Neutrophil (primary cell): Measurements from ENCODE around the gene SERTAD3.
A peak's percentile ranks its signal among the peaks of the same experiment; 100 is the strongest.
"Not testable (repeated sequence)": the region's sequence is repeated elsewhere in the genome, so short reads cannot be mapped to it uniquely, and the experiment has no call there.

Experiments used
- H3K27ac ChIP-seq: fragments of 200-600 bp; sonication (generic); 2 replicates; pipeline ENCODE4 v1.5.1; 2016; ENCODE audit warnings: mild to moderate bottlenecking, moderate library complexity
- H3K27me3 ChIP-seq: fragments of 200-600 bp; sonication (generic); 2 replicates; pipeline ENCODE4 v1.6.0; 2016; ENCODE audit warnings: mild to moderate bottlenecking
- H3K36me3 ChIP-seq: fragments of 200-600 bp; sonication (generic); 2 replicates; pipeline ENCODE4 v1.5.1; 2017
- H3K4me1 ChIP-seq, 2 experiments: fragments of 200-600 bp in 1 of 2; sonication (generic) in 1 of 2; 1 replicate in 1 of 2; 2 replicates in 1 of 2; pipeline versions ENCODE4 v1.5.1 to v1.6.1; 2013 to 2016; ENCODE audit warnings: low read depth in 1 of 2, low read length in 1 of 2, mild to moderate bottlenecking in 1 of 2, moderate library complexity in 1 of 2; ENCODE audit not compliant: control insufficient read depth in 1 of 2, insufficient read depth in 1 of 2
- H3K4me3 ChIP-seq, 2 experiments: fragments of 200-600 bp in 1 of 2; sonication (generic) in 1 of 2; 1 replicate in 1 of 2; 2 replicates in 1 of 2; pipeline ENCODE4 v1.5.1; 2013 to 2016; ENCODE audit warnings: low read depth in 1 of 2, low read length in 1 of 2, mild to moderate bottlenecking in 1 of 2, moderate library complexity in 1 of 2
- H3K9me3 ChIP-seq: fragments of 200-600 bp; sonication (generic); 2 replicates; pipeline ENCODE4 v1.5.1; 2016
- CTCF ChIP-seq: fragments of 200-600 bp; sonication (generic); IDR thresholded peaks from 2 replicates; pipeline ENCODE4 v1.5.1; 2016; ENCODE audit warnings: antibody characterized with exemption

The SERTAD3 gene

DNA sequence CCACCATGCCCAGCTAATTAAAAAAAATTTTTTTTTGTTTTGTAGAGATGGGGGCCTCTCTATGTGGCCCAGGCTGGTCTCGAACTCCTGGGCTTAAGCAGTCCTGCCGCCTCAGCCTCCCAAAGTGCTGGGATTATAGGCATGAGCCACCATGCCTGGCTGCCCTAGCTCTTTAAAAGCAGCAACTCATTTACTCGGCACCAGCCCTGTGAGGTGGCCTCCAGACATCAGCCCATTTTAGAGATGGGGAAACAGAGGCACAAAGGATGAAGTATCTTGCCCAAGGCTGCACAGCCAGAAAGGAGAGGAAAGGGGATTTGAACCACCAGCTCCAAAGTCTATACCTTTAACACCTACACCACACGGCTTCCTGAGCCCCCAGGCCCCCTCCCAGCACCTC, 31.3 kb downstream of the SERTAD3 start:
- Histone ChIP-seq H3K27ac (no peak overlapping the region), H3K9me3 (no peaks in the 10 kb centered on the region), H3K4me3 (no peak overlapping the region), H3K27me3 (peaks cover 8% of the 10 kb centered on the region), H3K36me3 (no peaks in the 10 kb centered on the region), H3K4me1 (peaks cover 35 to 36% of the 10 kb centered on the region in 2 experiments)
- no peak for TF ChIP-seq CTCF

GRCh38 chr19:40411958-40412499, 32.1 kb downstream of the SERTAD3 start:
- TF ChIP-seq CTCF: no peak
- peaks cover 29 to 31% of the 10 kb centered on the region in 2 experiments for H3K4me1 ChIP-seq
- H3K4me3 ChIP-seq: no peak overlapping the region
- no peaks in the 10 kb centered on the region for H3K9me3 ChIP-seq
- peaks cover 8% of the 10 kb centered on the region for H3K27me3 ChIP-seq
- no peak overlapping the region for H3K27ac ChIP-seq
- no peaks in the 10 kb centered on the region for H3K36me3 ChIP-seq

DNA sequence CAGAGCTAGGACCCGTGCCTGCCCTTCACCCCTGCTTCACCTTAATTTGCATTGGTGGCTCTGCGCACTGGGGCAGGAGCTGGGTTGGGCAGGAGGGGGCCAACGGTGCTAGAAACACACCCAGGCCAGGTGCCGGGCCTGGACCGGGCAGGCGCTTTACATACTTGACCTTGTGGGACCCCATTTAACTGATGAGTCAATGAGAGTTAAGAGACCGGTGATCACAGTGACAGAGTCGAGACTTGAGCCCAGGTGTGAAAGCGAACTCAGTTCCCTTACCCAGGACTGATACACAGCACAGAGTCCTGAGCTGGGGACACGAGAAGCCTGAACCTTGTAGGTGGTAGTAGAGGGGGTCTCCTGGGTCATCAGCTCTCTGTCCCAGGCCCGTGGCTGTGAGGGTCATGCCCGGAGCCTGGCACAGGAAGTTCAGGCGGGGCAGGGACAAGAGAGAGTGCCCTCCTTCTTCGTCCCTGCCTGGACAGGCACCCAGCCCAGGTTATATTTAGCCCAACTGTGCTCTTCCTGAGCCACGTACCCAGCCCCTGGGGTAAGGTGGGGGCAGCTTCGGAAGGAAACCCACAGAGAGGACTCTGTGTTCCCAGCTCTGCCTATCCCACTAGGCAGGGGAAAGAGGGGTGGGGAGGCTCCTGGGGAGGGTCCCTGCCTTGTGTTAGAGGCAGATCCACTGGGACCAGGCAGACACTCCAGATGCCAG, 32.9 kb downstream of the SERTAD3 start:
- H3K4me1 ChIP-seq: peaks cover 22 to 23% of the 10 kb centered on the region in 2 experiments
- H3K4me3 ChIP-seq: no peak overlapping the region
- peaks cover 8% of the 10 kb centered on the region for H3K27me3 ChIP-seq
- no peaks in the 10 kb centered on the region for H3K36me3 ChIP-seq
- no peaks in the 10 kb centered on the region for H3K9me3 ChIP-seq
- no peak overlapping the region for H3K27ac ChIP-seq
- TF ChIP-seq CTCF: no peak

DNA sequence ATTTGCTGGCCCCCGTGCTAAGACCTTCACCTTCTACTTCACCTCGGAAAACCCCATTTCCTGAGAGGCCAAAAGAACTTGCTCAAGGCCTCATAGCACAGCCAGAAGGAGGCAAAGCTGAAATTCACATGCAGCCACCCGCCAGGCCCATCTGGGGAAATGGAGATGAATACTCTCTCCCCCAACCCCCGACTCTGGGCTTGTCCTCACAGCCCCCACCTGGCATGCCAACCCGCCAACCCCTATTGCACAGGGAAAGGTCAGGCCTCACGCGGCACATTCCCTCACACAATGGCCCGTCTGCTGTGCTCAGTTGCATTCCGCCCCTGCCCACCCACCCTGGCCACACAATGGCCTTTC, 34.1 kb downstream of the SERTAD3 start:
- Histone ChIP-seq H3K4me1 (peaks cover 9 to 10% of the 10 kb centered on the region in 2 experiments), H3K27me3 (peaks cover 8% of the 10 kb centered on the region), H3K4me3 (no peak overlapping the region), H3K36me3 (no peaks in the 10 kb centered on the region), H3K27ac (no peak overlapping the region), H3K9me3 (no peaks in the 10 kb centered on the region)
- no peak for TF ChIP-seq CTCF

GRCh38 chr19:40408598-40408925, 35.6 kb downstream of the SERTAD3 start:
- peaks cover 22% of the 10 kb centered on the region for H3K27me3 ChIP-seq
- H3K9me3 ChIP-seq, H3K4me3 ChIP-seq, H3K36me3 ChIP-seq, H3K27ac ChIP-seq: not testable (repeated sequence)
- H3K4me1 ChIP-seq: peaks cover 8 to 17% of the 10 kb centered on the region in 2 experiments

DNA sequence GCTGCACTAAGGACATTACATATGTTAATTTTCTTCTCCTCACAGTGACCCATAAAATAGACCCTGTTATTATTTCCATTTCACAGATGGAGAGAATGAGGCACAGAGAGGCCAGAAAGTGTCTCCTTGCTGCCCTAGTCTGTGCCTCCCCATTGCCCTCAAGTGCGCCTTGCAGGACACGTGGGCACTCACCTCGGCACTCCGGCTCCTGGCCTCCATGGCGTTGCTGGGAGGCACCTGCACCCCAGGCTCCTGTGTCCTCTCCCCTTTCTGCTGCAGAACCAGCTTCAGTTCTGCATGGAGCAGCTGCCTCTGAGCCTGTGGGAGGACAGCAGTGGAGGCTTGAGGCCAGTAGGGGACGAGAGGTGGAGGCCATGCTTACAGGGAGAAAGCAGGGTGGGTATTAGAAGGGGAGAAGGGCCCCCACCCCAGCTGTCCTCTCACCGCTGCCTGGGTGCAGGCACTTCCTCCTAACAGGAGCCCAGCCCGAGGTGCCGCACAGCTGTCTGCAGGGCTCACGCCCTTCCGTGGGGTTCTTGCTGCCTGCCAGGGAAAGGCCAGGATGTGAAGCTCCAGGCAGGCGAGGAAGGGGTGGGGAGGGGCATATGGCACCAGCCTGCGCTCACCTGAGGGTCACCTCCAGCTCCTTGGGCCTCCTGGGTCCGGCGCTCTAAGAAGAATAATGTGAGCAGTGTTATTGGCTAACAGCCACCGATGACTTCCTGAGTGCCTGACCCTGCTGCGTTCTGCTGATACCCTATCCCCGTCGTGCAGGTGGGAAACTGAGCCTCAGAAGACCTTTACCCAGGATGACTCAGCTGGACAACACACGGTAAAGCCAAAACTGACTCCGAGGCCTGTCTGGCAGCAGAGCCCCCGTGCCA, 36.2 kb downstream of the SERTAD3 start:
- peaks cover 11 to 24% of the 10 kb centered on the region in 2 experiments for H3K4me1 ChIP-seq
- H3K9me3 ChIP-seq: no peaks in the 10 kb centered on the region
- H3K27me3 ChIP-seq: peaks cover 22% of the 10 kb centered on the region
- TF ChIP-seq CTCF: no peak
- H3K27ac ChIP-seq: peak overlapping the region; percentile 23
- H3K4me3 ChIP-seq: no peak overlapping the region
- no peaks in the 10 kb centered on the region for H3K36me3 ChIP-seq
